MCF 10A (cell line): ENCODE data around the gene IL25. TPM values are rescaled to one million over a fixed set of nuclear protein-coding genes. Genes with fewer than 3 reads are reported as not detected.
"Not testable (repeated sequence)": the region's sequence is repeated elsewhere in the genome, so short reads cannot be mapped to it uniquely, and the experiment has no call there.

Experiments used
- BruUV-seq: library from RNA; stranded (reverse); fragments of 400-500 nt; replicated peaks from 2 replicates; lab custom pipeline; 2021; lab: Mats Ljungman, UMichigan
- CTCF ChIA-PET: fragments of 300-600 bp; sonication (Branson Sonifier 250); formaldehyde crosslinking; extraction: SDS; loops from one replicate; lab custom pipeline; 2021; ENCODE audit warnings: antibody characterized with exemption, inconsistent platforms; lab: Yijun Ruan, JAX
- POLR2A ChIA-PET: fragments of 300-600, 350-650 bp; sonication (Branson Sonifier 250); formaldehyde crosslinking; extraction: SDS; loops from one replicate; lab custom pipeline; 2020; ENCODE audit warnings: antibody characterized with exemption, inconsistent platforms; lab: Yijun Ruan, JAX
- DNase-seq: peaks from one replicate; pipeline ENCODE4 v3.0.0-alpha.2; 2018; ENCODE audit not compliant: unreplicated experiment
- H3K27ac Mint-ChIP-seq: one replicate; pipeline ENCODE4 v1.8.0; 2022; ENCODE audit warnings: mild to moderate bottlenecking, low read depth, mixed read lengths; ENCODE audit not compliant: unreplicated experiment
- H3K27me3 Mint-ChIP-seq: one replicate; pipeline ENCODE4 v1.8.0; 2022; ENCODE audit warnings: mixed read lengths; ENCODE audit not compliant: insufficient read depth, unreplicated experiment
- H3K36me3 Mint-ChIP-seq: one replicate; pipeline ENCODE4 v1.8.0; 2022; ENCODE audit warnings: mild to moderate bottlenecking, moderate library complexity, mixed read lengths; ENCODE audit not compliant: insufficient read depth, unreplicated experiment
- H3K4me1 Mint-ChIP-seq: one replicate; pipeline ENCODE4 v1.8.0; 2022; ENCODE audit warnings: mixed read lengths; ENCODE audit not compliant: insufficient read depth, unreplicated experiment
- H3K4me3 Mint-ChIP-seq: one replicate; pipeline ENCODE4 v1.8.0; 2022; ENCODE audit warnings: mild to moderate bottlenecking, moderate library complexity, mixed read lengths; ENCODE audit not compliant: unreplicated experiment
- H3K9me3 Mint-ChIP-seq: one replicate; pipeline ENCODE4 v1.8.0; 2022; ENCODE audit warnings: mixed read lengths; ENCODE audit not compliant: unreplicated experiment
- intact Hi-C: fragments of 100-400 bp; cut with micrococcal nuclease; formaldehyde crosslinking; loops from 2 replicates; pipeline ENCODE4 v1.14.1; 2022
- total RNA-seq: library from RNA; stranded (reverse); gene quantifications from 2 replicates; pipeline ENCODE4 v1.2.3, GENCODE V29; 2022
- TF ChIP-seq, protein P1 (sequence below): fragments of 200-600 bp; IDR thresholded peaks from one replicate; pipeline ENCODE4 v1.8.0; 2022; ENCODE audit warnings: antibody characterized with exemption, mild to moderate bottlenecking; ENCODE audit not compliant: unreplicated experiment

The IL25 gene
- total RNA-seq, 1 experiment from 2014 or later, result not detected

DNA sequence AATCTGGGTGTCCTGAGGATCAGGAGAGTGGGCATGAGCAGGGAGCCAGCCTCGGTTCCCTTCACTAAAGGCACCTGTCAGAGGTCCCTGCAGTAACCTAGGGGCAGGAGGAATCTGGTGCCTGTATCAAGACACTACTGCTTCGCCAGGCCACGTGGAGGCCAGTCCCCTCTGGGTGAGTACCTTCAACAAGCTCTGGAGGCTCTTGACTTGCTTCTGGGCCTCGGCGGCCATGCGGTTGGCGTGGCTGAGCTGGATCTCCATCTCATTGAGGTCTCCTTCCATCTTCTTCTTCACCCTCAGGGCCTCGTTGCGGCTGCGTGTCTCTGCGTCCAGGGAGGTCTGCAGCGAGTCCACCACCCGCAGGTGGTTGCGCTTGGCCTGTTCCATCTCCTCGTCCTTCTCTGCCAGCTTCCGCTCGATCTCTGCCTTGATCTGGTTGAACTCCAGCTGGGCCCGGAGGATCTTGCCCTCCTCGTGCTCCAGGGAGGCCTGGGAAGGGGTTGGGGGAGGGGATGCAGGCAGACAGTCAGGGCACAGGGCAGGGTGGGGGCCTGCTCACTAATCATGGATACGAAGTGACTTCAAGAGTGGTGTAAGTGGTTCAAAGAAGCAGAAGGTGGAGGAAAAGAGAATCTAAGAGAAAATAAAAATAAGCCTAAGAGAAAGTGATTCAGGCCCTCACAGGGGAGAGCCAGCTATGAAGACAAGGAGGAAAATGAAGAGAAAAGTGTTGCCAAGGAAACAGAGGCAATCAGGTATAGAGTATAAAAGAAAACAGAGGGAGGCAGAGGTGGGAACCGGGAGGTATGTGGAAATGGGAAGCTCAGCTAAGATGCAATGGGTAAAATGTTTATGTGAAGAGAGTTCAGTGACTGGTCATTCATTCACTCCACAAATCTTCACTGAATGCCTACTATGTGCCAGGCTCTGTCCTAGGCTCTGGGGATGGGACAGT is 43.5 kb downstream of the IL25 start:
- Mint-ChIP-seq H3K4me3 (no peak overlapping the region), H3K4me1 (no peaks in the 10 kb centered on the region), H3K36me3 (no peaks in the 10 kb centered on the region), H3K9me3 (no peaks in the 10 kb centered on the region), H3K27ac (no peak overlapping the region), H3K27me3 (peaks cover 49% of the 10 kb centered on the region)
- DNase-seq, result no peak
- BruUV-seq, result no TSS peak
- intact Hi-C loops, result no loop called here
- TF ChIP-seq, protein P1, sequence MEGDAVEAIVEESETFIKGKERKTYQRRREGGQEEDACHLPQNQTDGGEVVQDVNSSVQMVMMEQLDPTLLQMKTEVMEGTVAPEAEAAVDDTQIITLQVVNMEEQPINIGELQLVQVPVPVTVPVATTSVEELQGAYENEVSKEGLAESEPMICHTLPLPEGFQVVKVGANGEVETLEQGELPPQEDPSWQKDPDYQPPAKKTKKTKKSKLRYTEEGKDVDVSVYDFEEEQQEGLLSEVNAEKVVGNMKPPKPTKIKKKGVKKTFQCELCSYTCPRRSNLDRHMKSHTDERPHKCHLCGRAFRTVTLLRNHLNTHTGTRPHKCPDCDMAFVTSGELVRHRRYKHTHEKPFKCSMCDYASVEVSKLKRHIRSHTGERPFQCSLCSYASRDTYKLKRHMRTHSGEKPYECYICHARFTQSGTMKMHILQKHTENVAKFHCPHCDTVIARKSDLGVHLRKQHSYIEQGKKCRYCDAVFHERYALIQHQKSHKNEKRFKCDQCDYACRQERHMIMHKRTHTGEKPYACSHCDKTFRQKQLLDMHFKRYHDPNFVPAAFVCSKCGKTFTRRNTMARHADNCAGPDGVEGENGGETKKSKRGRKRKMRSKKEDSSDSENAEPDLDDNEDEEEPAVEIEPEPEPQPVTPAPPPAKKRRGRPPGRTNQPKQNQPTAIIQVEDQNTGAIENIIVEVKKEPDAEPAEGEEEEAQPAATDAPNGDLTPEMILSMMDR, result no peak
- ChIA-PET CTCF (interaction anchor here (0.7 to 0.9 kb wide), 2 partner anchors 73 to 144 kb away, joined by 3 to 4 read pairs; no protein-coding TSS in a partner anchor), POLR2A (interaction anchor here (0.5 to 0.7 kb wide), 2 partner anchors 17 to 111 kb away, joined by 3 to 4 read pairs; no protein-coding TSS in a partner anchor)

DNA sequence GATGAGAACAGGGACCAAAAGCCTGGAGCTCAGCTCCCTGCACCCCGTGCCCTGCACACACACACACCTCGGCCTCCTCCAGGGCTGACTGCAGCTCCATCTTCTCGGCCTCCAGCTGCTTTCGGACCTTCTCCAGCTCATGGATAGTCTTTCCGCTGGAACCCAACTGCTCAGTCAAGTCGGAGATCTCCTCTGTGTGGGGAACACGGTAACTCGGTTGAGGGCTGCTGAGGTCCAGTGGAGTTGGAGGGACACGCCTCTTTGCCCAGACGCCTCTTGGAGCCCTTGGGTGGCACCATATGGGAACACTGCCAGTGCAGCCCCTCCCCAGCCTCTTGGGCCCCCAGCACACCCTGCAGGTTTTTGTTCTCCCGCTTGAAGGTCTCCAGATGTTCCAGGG is 44.2 kb downstream of the IL25 start:
- no peaks in the 10 kb centered on the region for H3K4me1 Mint-ChIP-seq
- intact Hi-C loops, result no loop called here
- no peaks in the 10 kb centered on the region for H3K36me3 Mint-ChIP-seq
- ChIA-PET POLR2A (interaction anchor here (0.5 kb wide), 1 partner anchor 17 kb away, joined by 4 read pairs; no protein-coding TSS in a partner anchor), CTCF (interaction anchor here (1.6 kb wide), 1 partner anchor 37 kb away, joined by 4 read pairs; no protein-coding TSS in a partner anchor)
- DNase-seq, result no peak
- H3K27me3 Mint-ChIP-seq, result peaks cover 45% of the 10 kb centered on the region
- no peaks in the 10 kb centered on the region for H3K9me3 Mint-ChIP-seq
- no TSS peak for BruUV-seq
- H3K27ac Mint-ChIP-seq, result no peak overlapping the region
- H3K4me3 Mint-ChIP-seq, result no peak overlapping the region
- TF ChIP-seq, protein P1, result no peak

DNA sequence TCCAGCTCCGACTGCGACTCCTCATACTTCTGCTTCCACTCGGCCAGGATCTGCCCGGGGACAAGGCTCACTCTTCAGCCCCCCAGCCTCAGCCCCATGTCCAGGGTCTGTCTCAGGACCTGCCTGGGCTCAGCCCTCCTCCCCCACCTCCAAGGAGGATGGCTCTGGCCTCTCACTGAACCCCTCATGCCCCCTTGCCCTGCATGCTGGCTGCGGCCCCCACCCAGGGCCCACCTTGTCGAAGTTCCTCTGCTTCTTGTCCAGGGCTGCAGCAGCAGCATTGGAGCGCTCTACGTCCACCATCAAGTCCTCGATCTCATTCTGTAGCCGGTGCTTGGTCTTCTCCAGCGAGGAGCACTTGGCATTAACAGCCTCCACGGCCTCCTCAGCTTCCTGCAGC is 44.7 kb downstream of the IL25 start:
- H3K27me3 Mint-ChIP-seq, result peaks cover 45% of the 10 kb centered on the region
- H3K27ac Mint-ChIP-seq, H3K4me1 Mint-ChIP-seq, H3K4me3 Mint-ChIP-seq, DNase-seq, H3K9me3 Mint-ChIP-seq, intact Hi-C loops, H3K36me3 Mint-ChIP-seq, POLR2A ChIA-PET, BruUV-seq: not testable (repeated sequence)
- CTCF ChIA-PET, result interaction anchor here (1.6 to 1.7 kb wide), 2 partner anchors 13 to 38 kb away, joined by 4 read pairs; no protein-coding TSS in a partner anchor

DNA sequence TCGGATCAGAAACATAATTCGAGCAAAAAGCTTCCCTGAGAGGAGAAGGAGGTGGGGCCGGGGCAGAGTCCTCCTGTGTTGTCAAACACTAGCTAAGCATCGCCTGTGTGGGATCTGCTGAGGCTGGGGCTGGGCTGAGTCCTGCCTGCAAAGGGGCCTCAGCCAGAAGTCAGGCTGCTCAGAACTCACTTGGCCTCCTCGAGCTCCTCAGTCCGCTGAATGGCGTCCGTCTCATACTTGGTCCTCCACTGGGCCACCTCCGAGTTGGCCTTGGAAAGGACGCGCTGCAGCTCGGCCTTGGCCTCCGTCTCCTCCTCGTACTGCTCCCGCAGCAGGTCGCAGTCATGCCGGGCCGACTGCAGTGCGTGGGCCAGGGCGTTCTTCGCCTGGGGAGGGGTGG is 45.4 kb downstream of the IL25 start:
- Mint-ChIP-seq H3K36me3 (no peaks in the 10 kb centered on the region), H3K4me1 (no peaks in the 10 kb centered on the region), H3K9me3 (no peaks in the 10 kb centered on the region), H3K27ac (no peak overlapping the region), H3K4me3 (no peak overlapping the region), H3K27me3 (peaks cover 45% of the 10 kb centered on the region)
- no TSS peak for BruUV-seq
- CTCF ChIA-PET, result interaction anchor here (1.6 to 1.7 kb wide), 2 partner anchors 13 to 39 kb away, joined by 4 read pairs; no protein-coding TSS in a partner anchor
- DNase-seq, result no peak
- TF ChIP-seq, protein P1, result no peak
- POLR2A ChIA-PET, result no interaction called here
- intact Hi-C loops, result no loop called here

DNA sequence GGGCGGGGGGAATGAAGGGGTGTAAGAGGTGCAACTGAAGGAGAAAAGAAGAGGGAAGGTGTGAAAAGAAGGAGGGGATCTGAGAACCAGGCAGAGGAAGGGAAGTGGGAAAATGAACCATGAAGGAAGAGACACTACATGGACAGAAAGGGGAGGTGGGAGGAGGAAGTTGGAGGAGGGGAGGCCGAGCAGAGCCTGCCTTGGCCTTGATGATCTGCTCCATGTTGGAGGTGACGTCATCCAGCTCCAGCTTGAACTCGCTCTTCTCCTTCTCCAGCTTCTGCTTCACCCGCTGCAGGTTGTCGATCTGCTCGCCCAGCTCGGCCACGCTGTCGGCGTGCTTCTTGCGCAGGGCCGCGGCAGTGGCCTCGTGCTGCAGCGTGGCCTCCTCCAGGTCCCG is 47.0 kb downstream of the IL25 start:
- DNase-seq, H3K4me1 Mint-ChIP-seq, H3K36me3 Mint-ChIP-seq, H3K9me3 Mint-ChIP-seq, H3K27ac Mint-ChIP-seq, H3K4me3 Mint-ChIP-seq, CTCF ChIA-PET, intact Hi-C loops, BruUV-seq, POLR2A ChIA-PET: not testable (repeated sequence)
- peaks cover 45% of the 10 kb centered on the region for H3K27me3 Mint-ChIP-seq
